H9 (cell line): Measurements from ENCODE around the gene TTC39C. TPM values are rescaled to one million over a fixed set of nuclear protein-coding genes. Genes with fewer than 3 reads are reported as not detected.

ENCODE experiments used
- DNase-seq: peaks from one replicate; pipeline ENCODE4 v3.0.0-alpha.2; 2017
- H2AFZ ChIP-seq: one replicate; pipeline ENCODE4 v1.6.1; 2013; ENCODE audit warnings: mild to moderate bottlenecking, low read length, control low read depth, moderate library complexity
- H2AK5ac ChIP-seq: 2 replicates; pipeline ENCODE4 v1.6.1; 2013; ENCODE audit warnings: low read length, control low read depth, mixed read lengths; ENCODE audit not compliant: insufficient read length
- H2BK120ac ChIP-seq: one replicate; pipeline ENCODE4 v1.6.1; 2013; ENCODE audit warnings: low read depth, mild to moderate bottlenecking, low read length, control low read depth, inconsistent platforms; ENCODE audit not compliant: poor library complexity, severe bottlenecking
- H2BK12ac ChIP-seq: 2 replicates; pipeline ENCODE4 v1.6.1; 2013; ENCODE audit warnings: low read length, control low read depth, mixed read lengths, low read depth; ENCODE audit not compliant: insufficient read length
- H2BK15ac ChIP-seq: 2 replicates; pipeline ENCODE4 v1.6.1; 2013; ENCODE audit warnings: low read depth, low read length, control low read depth
- H2BK20ac ChIP-seq: one replicate; pipeline ENCODE4 v1.6.1; 2013; ENCODE audit warnings: low read depth, mild to moderate bottlenecking, low read length, control low read depth, inconsistent platforms; ENCODE audit not compliant: poor library complexity, severe bottlenecking
- H2BK5ac ChIP-seq: 2 replicates; pipeline ENCODE4 v1.6.1; 2013; ENCODE audit warnings: low read length, control low read depth, mixed read lengths; ENCODE audit not compliant: insufficient read length
- H3K14ac ChIP-seq: 2 replicates; pipeline ENCODE4 v1.6.1; 2013; ENCODE audit warnings: low read length, control low read depth; ENCODE audit not compliant: insufficient read depth
- H3K18ac ChIP-seq: 2 replicates; pipeline ENCODE4 v1.6.1; 2013; ENCODE audit warnings: low read depth, mild to moderate bottlenecking, mixed read lengths, low read length, control low read depth; ENCODE audit not compliant: insufficient read length
- H3K23ac ChIP-seq: 2 replicates; pipeline ENCODE4 v1.6.1; 2013; ENCODE audit warnings: low read length, control low read depth, mixed read lengths, low read depth; ENCODE audit not compliant: insufficient read length
- H3K23me2 ChIP-seq: 2 replicates; pipeline ENCODE4 v1.6.1; 2013; ENCODE audit warnings: low read depth, mild to moderate bottlenecking, mixed read lengths, low read length, control low read depth; ENCODE audit not compliant: insufficient read length, poor library complexity, severe bottlenecking
- H3K27ac ChIP-seq: 2 replicates; pipeline ENCODE4 v1.5.1; 2013; ENCODE audit warnings: low read length, control low read depth, mixed read lengths, low read depth; ENCODE audit not compliant: insufficient read length
- H3K27me3 ChIP-seq: 2 replicates; pipeline ENCODE4 v1.6.1; 2013; ENCODE audit warnings: low read length, control low read depth, inconsistent platforms; ENCODE audit not compliant: insufficient read depth
- H3K4ac ChIP-seq: 2 replicates; pipeline ENCODE4 v1.6.1; 2013; ENCODE audit warnings: low read depth, mild to moderate bottlenecking, control low read depth, inconsistent platforms, low read length, moderate library complexity
- H3K4me1 ChIP-seq: 2 replicates; pipeline ENCODE4 v1.6.1; 2013; ENCODE audit warnings: low read length, control low read depth, inconsistent platforms; ENCODE audit not compliant: insufficient read depth
- H3K4me2 ChIP-seq: 2 replicates; pipeline ENCODE4 v1.6.1; 2013; ENCODE audit warnings: low read length, control low read depth, mixed read lengths; ENCODE audit not compliant: insufficient read length, insufficient read depth
- H3K56ac ChIP-seq: 2 replicates; pipeline ENCODE4 v1.6.1; 2013; ENCODE audit warnings: low read depth, mild to moderate bottlenecking, mixed read lengths, low read length, control low read depth; ENCODE audit not compliant: insufficient read length
- H3K79me1 ChIP-seq: 2 replicates; pipeline ENCODE4 v1.6.1; 2013; ENCODE audit warnings: low read depth, mild to moderate bottlenecking, moderate library complexity, low read length, control low read depth, inconsistent platforms; ENCODE audit not compliant: insufficient read depth, poor library complexity, severe bottlenecking
- H3K79me2 ChIP-seq: 2 replicates; pipeline ENCODE4 v1.6.1; 2013; ENCODE audit warnings: low read length, control low read depth, inconsistent platforms; ENCODE audit not compliant: insufficient read depth
- H3K9ac ChIP-seq: 2 replicates; pipeline ENCODE4 v1.6.1; 2013; ENCODE audit warnings: low read length, control low read depth, mixed read lengths; ENCODE audit not compliant: insufficient read length; ENCODE audit errors: extremely low read depth
- H3K9me3 ChIP-seq: one replicate; pipeline ENCODE4 v1.6.1; 2013; ENCODE audit warnings: low read depth, low read length, inconsistent platforms; ENCODE audit not compliant: control insufficient read depth
- H3T11ph ChIP-seq: one replicate; pipeline ENCODE4 v1.6.1; 2013; ENCODE audit warnings: mild to moderate bottlenecking, low read length, control low read depth, inconsistent platforms
- H4K20me1 ChIP-seq: one replicate; pipeline ENCODE4 v1.6.1; 2013; ENCODE audit not compliant: control insufficient read depth, insufficient read length, insufficient read depth
- H4K5ac ChIP-seq: 2 replicates; pipeline ENCODE4 v1.6.1; 2013; ENCODE audit warnings: low read depth, mild to moderate bottlenecking, mixed read lengths, low read length, control low read depth; ENCODE audit not compliant: insufficient read length
- H4K8ac ChIP-seq: replicated peaks from 2 replicates; pipeline ENCODE4 v1.6.1; 2013; ENCODE audit warnings: low read length, control low read depth, mixed read lengths, low read depth; ENCODE audit not compliant: insufficient read length
- H4K91ac ChIP-seq: 2 replicates; pipeline ENCODE4 v1.6.1; 2013; ENCODE audit warnings: low read depth, mild to moderate bottlenecking, moderate library complexity, mixed read lengths, low read length, control low read depth; ENCODE audit not compliant: insufficient read length
- H3K27ac Mint-ChIP-seq, 3 experiments: 2 replicates in 2 of 3; 3 replicates in 1 of 3; pipeline ENCODE4 v1.8.0; 2020 to 2021; ENCODE audit warnings: mixed read lengths in 3 of 3, mild to moderate bottlenecking in 1 of 3, moderate library complexity in 1 of 3
- H3K27me3 Mint-ChIP-seq: 2 replicates; pipeline ENCODE4 v1.8.0; 2021; ENCODE audit warnings: low read depth, mild to moderate bottlenecking, moderate library complexity, mixed read lengths
- H3K36me3 Mint-ChIP-seq, 3 experiments: 2 replicates in 2 of 3; 3 replicates in 1 of 3; pipeline ENCODE4 v1.8.0; 2020 to 2021; ENCODE audit warnings: low read depth in 3 of 3, mixed read lengths in 3 of 3; ENCODE audit not compliant: insufficient read depth in 1 of 3
- H3K4me1 Mint-ChIP-seq, 2 experiments: 2 replicates each; pipeline ENCODE4 v1.8.0; 2020; ENCODE audit warnings: mixed read lengths in 2 of 2
- H3K4me3 Mint-ChIP-seq, 2 experiments: 2 replicates in 1 of 2; 3 replicates in 1 of 2; pipeline ENCODE4 v1.8.0; 2020 to 2021; ENCODE audit warnings: mild to moderate bottlenecking in 2 of 2, mixed read lengths in 2 of 2, moderate library complexity in 1 of 2
- H3K9me3 Mint-ChIP-seq, 2 experiments: 2 replicates in 1 of 2; 3 replicates in 1 of 2; pipeline ENCODE4 v1.8.0; 2020; ENCODE audit warnings: mild to moderate bottlenecking in 2 of 2, mixed read lengths in 2 of 2, moderate library complexity in 1 of 2
- WGBS: extraction: QIAGEN DNeasy Blood & Tissue Kit; methylation state at CpG from one replicate; pipeline ENCODE4 v1.1.7; 2013; ENCODE audit warnings: missing lambda C conversion rate, low lambda C conversion rate, mixed read lengths; ENCODE audit not compliant: insufficient read length; ENCODE audit errors: extremely low coverage; 5-methylcytosine and 5-hydroxymethylcytosine counted together
- total RNA-seq: library from RNA; stranded (reverse); gene quantifications from 2 replicates; pipeline ENCODE4 v1.2.1, GENCODE V29; 2021
- TF ChIP-seq, protein P1 (sequence below): fragments of 200-600 bp; sonication (generic); conservative IDR thresholded peaks from 3 replicates; pipeline ENCODE4 v1.8.0; 2021; ENCODE audit warnings: antibody characterized with exemption, mild to moderate bottlenecking

Gene TTC39C
- total RNA-seq, 1 experiment from 2014 or later, result 18.0 TPM

DNA sequence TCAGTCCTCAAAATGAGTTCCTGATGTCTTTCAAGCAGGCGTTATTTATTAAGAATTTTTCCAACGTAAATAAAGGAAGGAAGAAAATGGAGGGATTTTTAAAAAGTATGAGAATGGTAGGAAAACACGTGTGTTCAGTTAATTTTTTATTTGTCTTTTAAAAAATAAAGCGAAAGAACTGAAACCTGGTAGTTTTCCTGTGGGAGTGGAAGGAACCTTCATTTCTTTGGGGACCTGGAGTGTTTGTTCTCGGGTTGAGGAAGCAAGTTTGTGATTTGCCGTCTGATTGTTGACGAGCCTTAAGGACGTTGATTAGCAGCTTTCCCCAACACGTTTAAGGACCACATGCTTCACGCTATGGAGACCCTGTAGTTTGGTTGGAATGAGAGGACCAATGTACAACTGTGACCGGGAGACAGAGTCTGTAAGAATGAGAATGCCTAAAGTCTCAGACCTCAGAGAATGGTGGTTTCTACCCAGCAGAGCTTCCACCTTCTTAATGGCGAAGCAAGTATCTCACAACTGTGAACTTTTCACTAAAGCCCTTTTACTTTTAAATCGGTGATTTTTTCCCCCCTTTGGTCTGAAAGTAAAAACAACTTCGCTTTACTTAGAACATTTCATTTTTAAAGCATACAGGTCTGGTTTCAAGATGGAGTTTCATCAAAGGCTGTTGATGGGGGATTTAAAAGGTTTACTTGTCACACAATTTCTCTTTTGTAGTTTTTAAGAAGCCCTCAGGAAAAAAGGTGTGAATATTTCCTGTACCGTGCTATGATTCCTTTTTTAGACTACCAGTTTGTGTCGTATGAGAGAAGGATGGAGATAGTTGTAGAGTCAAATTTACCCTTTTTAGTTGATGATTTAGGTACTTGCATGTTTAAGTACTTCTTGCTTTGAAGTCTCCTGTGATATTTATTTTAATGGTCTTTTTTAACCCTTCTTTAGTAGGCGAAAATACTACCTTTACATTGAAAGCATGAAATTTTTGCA lies 1.4 kb downstream of the TTC39C start:
- peak overlapping the region; percentile 74 to 89 for H3K4me3 Mint-ChIP-seq
- Histone ChIP-seq H4K91ac (no peak overlapping the region), H3K9ac (peak overlapping the region; percentile 89), H2AK5ac (no peak overlapping the region), H2BK12ac (no peak overlapping the region), H2AFZ (no peak overlapping the region), H3K23ac (peak overlapping the region; percentile 74), H3K9me3 (no peaks in the 10 kb centered on the region), H3T11ph (no peak overlapping the region), H3K4me1 (peaks cover 18% of the 10 kb centered on the region; the same call in 1 of the 2 replicates), H3K14ac (no peak overlapping the region), H3K18ac (no peak overlapping the region), H3K23me2 (peaks cover 13% of the 10 kb centered on the region), H3K27ac (no peak overlapping the region), H3K79me1 (no peaks in the 10 kb centered on the region), H2BK15ac (no peak overlapping the region), H2BK20ac (no peak overlapping the region), H4K20me1 (peaks cover 3% of the 10 kb centered on the region), H3K4me2 (peak overlapping the region; percentile 99), H2BK120ac (no peak overlapping the region), H2BK5ac (no peak overlapping the region), H3K79me2 (peaks cover 28% of the 10 kb centered on the region; the same call in 1 of the 2 replicates), H3K4ac (no peak overlapping the region), H4K5ac (no peak overlapping the region), H3K27me3 (no peaks in the 10 kb centered on the region), H4K8ac (no peak overlapping the region), H3K56ac (no peak overlapping the region)
- no peak overlapping the region; a peak in 1 of 7 replicates for H3K27ac Mint-ChIP-seq
- 100% methylated on average over 2 of the region's 17 CpGs for WGBS
- DNase-seq, result no peak
- H3K36me3 Mint-ChIP-seq, result no peaks in the 10 kb centered on the region
- H3K9me3 Mint-ChIP-seq, result no peaks in the 10 kb centered on the region
- peaks cover 36% of the 10 kb centered on the region for H3K27me3 Mint-ChIP-seq
- TF ChIP-seq, protein P1, sequence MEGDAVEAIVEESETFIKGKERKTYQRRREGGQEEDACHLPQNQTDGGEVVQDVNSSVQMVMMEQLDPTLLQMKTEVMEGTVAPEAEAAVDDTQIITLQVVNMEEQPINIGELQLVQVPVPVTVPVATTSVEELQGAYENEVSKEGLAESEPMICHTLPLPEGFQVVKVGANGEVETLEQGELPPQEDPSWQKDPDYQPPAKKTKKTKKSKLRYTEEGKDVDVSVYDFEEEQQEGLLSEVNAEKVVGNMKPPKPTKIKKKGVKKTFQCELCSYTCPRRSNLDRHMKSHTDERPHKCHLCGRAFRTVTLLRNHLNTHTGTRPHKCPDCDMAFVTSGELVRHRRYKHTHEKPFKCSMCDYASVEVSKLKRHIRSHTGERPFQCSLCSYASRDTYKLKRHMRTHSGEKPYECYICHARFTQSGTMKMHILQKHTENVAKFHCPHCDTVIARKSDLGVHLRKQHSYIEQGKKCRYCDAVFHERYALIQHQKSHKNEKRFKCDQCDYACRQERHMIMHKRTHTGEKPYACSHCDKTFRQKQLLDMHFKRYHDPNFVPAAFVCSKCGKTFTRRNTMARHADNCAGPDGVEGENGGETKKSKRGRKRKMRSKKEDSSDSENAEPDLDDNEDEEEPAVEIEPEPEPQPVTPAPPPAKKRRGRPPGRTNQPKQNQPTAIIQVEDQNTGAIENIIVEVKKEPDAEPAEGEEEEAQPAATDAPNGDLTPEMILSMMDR, result no peak
- peaks cover 37 to 48% of the 10 kb centered on the region in 2 experiments for H3K4me1 Mint-ChIP-seq
